MV-4-11 (cell line): ENCODE results near the gene ZNF506.
"Not testable (repeated sequence)": the region's sequence is repeated elsewhere in the genome, so short reads cannot be mapped to it uniquely, and the experiment has no call there.

Source experiments
- DNase-seq: peaks from one replicate; lab custom pipeline; 2025; lab: John Stamatoyannopoulos, UW

The ZNF506 gene

GRCh38 chr19:19744641-19745040 is 76.9 kb downstream of the ZNF506 start:
- DNase-seq: no peak

GRCh38 chr19:19743921-19744320 is 77.6 kb downstream of the ZNF506 start:
- not testable (repeated sequence) for DNase-seq

GRCh38 chr19:19743176-19743575 is 78.4 kb downstream of the ZNF506 start:
- no peak for DNase-seq

GRCh38 chr19:19742773-19743172 is 78.8 kb downstream of the ZNF506 start:
- no peak for DNase-seq
